OCI-LY1 (cell line): ENCODE results near the gene MECP2.
A peak's percentile ranks its signal among the peaks of the same experiment; 100 is the strongest.

Experiments
- H2AFZ ChIP-seq: fragments of 200-600 bp; sonication (generic), shearing (Covaris generic); 2 replicates; pipeline ENCODE4 v1.6.0; 2014; ENCODE audit warnings: antibody characterized with exemption, mild to moderate bottlenecking, low read length
- H3F3A ChIP-seq: fragments of 200-600 bp; sonication (generic), shearing (Covaris generic); 2 replicates; pipeline ENCODE4 v1.6.0; 2014; ENCODE audit warnings: mild to moderate bottlenecking, antibody characterized with exemption, low read length, moderate library complexity; ENCODE audit not compliant: insufficient read depth
- H3K27ac ChIP-seq: fragments of 200-600 bp; sonication (generic); 2 replicates; pipeline ENCODE4 v1.5.1; 2014; ENCODE audit warnings: low read length, mixed run types, mild to moderate bottlenecking, low read depth; ENCODE audit not compliant: poor library complexity, severe bottlenecking
- H3K27me3 ChIP-seq: fragments of 200-600 bp; sonication (generic); 2 replicates; pipeline ENCODE4 v1.6.0; 2014; ENCODE audit warnings: antibody characterized with exemption, mild to moderate bottlenecking, low read length, moderate library complexity; ENCODE audit not compliant: insufficient read depth
- H3K36me3 ChIP-seq: fragments of 200-600 bp; sonication (generic); 2 replicates; pipeline ENCODE4 v1.6.1; 2014; ENCODE audit warnings: mild to moderate bottlenecking, antibody characterized with exemption, low read length, moderate library complexity, mixed read lengths; ENCODE audit not compliant: insufficient read depth
- H3K4me1 ChIP-seq: fragments of 200-600 bp; sonication (generic); 2 replicates; pipeline ENCODE4 v1.5.1; 2014; ENCODE audit warnings: mild to moderate bottlenecking, low read length, moderate library complexity; ENCODE audit not compliant: insufficient read depth, severe bottlenecking
- H3K4me2 ChIP-seq: fragments of 200-600 bp; sonication (generic), shearing (Covaris generic); 2 replicates; pipeline ENCODE4 v1.6.1; 2014; ENCODE audit warnings: low read length
- H3K4me3 ChIP-seq: fragments of 200-600 bp; sonication (generic); 2 replicates; pipeline ENCODE4 v1.5.1; 2014; ENCODE audit warnings: low read length, low read depth, mild to moderate bottlenecking, mixed read lengths; ENCODE audit not compliant: poor library complexity, severe bottlenecking
- H3K79me2 ChIP-seq: fragments of 200-600 bp; shearing (Covaris generic); 2 replicates; pipeline ENCODE4 v1.6.1; 2016; ENCODE audit warnings: mixed run types, low read length, mixed read lengths; ENCODE audit not compliant: insufficient read depth
- H3K9ac ChIP-seq: fragments of 200-600 bp; sonication (generic), shearing (Covaris generic); 2 replicates; pipeline ENCODE4 v1.6.1; 2014; ENCODE audit warnings: mild to moderate bottlenecking, low read length, mixed read lengths
- H3K9me2 ChIP-seq: fragments of 200-600 bp; sonication (generic), shearing (Covaris generic); 2 replicates; pipeline ENCODE4 v1.6.1; 2014; ENCODE audit warnings: low read depth, mild to moderate bottlenecking, low read length, mixed read lengths
- H3K9me3 ChIP-seq: fragments of 200-600 bp; shearing (Covaris generic); 2 replicates; pipeline ENCODE4 v1.6.1; 2014; ENCODE audit warnings: low read length, mixed read lengths
- H4K20me1 ChIP-seq: fragments of 200-600 bp; sonication (generic), shearing (Covaris generic); 2 replicates; pipeline ENCODE4 v1.6.0; 2016; ENCODE audit warnings: mild to moderate bottlenecking, low read length; ENCODE audit not compliant: insufficient read depth
- CTCF ChIP-seq: fragments of 200-600 bp; sonication (generic), shearing (Covaris generic); IDR thresholded peaks from 2 replicates; pipeline ENCODE4 v1.5.1; 2017; ENCODE audit warnings: mild to moderate bottlenecking, antibody characterized with exemption, low read length, moderate library complexity, mixed read lengths
- EZH2 ChIP-seq: fragments of 200-600 bp; sonication (generic), shearing (Covaris generic); IDR thresholded peaks from 2 replicates; pipeline ENCODE4 v1.8.0; 2017; ENCODE audit warnings: borderline replicate concordance, mixed run types, mild to moderate bottlenecking, antibody characterized with exemption, low read length, moderate library complexity, mixed read lengths

Gene MECP2

GRCh38 chrX:154024271-154024670 lies 73.2 kb downstream of the MECP2 start:
- H3K9ac ChIP-seq = no peak overlapping the region
- no peaks in the 10 kb centered on the region for H3F3A ChIP-seq
- TF ChIP-seq CTCF (no peak), EZH2 (no peak)
- H4K20me1 ChIP-seq = no peaks in the 10 kb centered on the region
- no peak overlapping the region for H3K27ac ChIP-seq
- H3K4me1 ChIP-seq = peaks cover 31% of the 10 kb centered on the region
- no peaks in the 10 kb centered on the region for H3K27me3 ChIP-seq
- H3K4me2 ChIP-seq = no peak overlapping the region
- H3K9me2 ChIP-seq = no peaks in the 10 kb centered on the region
- H2AFZ ChIP-seq = no peak overlapping the region
- H3K79me2 ChIP-seq = no peaks in the 10 kb centered on the region
- H3K36me3 ChIP-seq = peaks cover 7% of the 10 kb centered on the region
- no peak overlapping the region for H3K4me3 ChIP-seq
- H3K9me3 ChIP-seq = no peaks in the 10 kb centered on the region

DNA sequence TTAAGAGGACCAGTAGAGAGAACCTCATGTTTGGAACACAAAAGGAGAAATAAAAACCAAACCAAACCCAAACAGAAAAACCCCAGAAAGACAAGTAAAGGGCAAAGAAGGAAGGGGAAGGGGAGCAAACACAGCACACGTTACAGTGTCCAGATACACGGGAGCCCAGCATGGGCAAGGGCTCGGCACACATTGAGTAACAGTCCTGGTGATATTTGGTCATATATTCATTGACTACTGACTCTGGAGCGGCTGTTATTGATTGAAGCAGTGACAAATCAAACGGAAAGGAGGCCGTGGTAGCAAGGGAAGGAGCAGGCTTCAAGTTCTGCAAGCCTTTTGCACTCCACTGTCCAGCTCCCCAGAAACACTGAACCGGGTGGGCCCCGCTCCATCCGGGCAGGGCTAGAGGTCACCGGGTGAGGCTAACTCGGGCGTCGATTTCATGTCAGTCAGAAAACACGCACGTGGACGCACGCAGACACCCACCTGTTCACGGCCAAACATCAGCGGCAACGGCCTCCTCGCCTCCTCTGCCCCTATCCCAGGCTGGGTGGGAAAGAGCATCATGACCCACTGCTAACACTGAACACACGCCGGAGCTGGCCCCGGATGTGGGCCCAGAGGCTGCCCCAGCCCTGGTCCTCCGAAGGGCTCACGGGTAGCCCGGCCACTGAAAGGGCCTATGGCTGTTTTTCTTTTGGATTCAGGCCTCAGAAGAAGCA lies 74.1 kb downstream of the MECP2 start:
- Histone ChIP-seq H3K79me2 (no peaks in the 10 kb centered on the region), H4K20me1 (no peaks in the 10 kb centered on the region), H3K4me1 (peaks cover 35% of the 10 kb centered on the region), H3K4me3 (no peak overlapping the region), H3K4me2 (no peak overlapping the region), H3K9ac (no peak overlapping the region), H3K27ac (peak overlapping the region; percentile 27), H2AFZ (no peak overlapping the region), H3F3A (no peaks in the 10 kb centered on the region), H3K36me3 (peaks cover 8% of the 10 kb centered on the region), H3K9me3 (no peaks in the 10 kb centered on the region), H3K27me3 (no peaks in the 10 kb centered on the region), H3K9me2 (no peaks in the 10 kb centered on the region)
- TF ChIP-seq EZH2 (no peak), CTCF (no peak)

GRCh38 chrX:154022108-154022507 lies 75.4 kb downstream of the MECP2 start:
- H3K27me3 ChIP-seq = no peaks in the 10 kb centered on the region
- no peak overlapping the region for H2AFZ ChIP-seq

More at GRCh38 chrX:154022108-154022507, 75.4 kb downstream of the MECP2 start:
- no peak overlapping the region for H3K9ac ChIP-seq
- H3K4me2 ChIP-seq = no peak overlapping the region
- H3K9me2 ChIP-seq = no peaks in the 10 kb centered on the region
- peaks cover 16% of the 10 kb centered on the region for H3K36me3 ChIP-seq
- H4K20me1 ChIP-seq = no peaks in the 10 kb centered on the region
- peaks cover 43% of the 10 kb centered on the region for H3K4me1 ChIP-seq
- no peaks in the 10 kb centered on the region for H3K79me2 ChIP-seq
- H3F3A ChIP-seq = no peaks in the 10 kb centered on the region
- TF ChIP-seq EZH2 (no peak), CTCF (no peak)
- H3K4me3 ChIP-seq = no peak overlapping the region
- H3K27ac ChIP-seq = peak overlapping the region; percentile 88
- H3K9me3 ChIP-seq = no peaks in the 10 kb centered on the region
